Kidney epithelial cell (primary cell): ENCODE data around the gene NOC3L. TPM values are rescaled to one million over a fixed set of nuclear protein-coding genes. Genes with fewer than 3 reads are reported as not detected.
A peak's percentile ranks its signal among the peaks of the same experiment; 100 is the strongest.

Experiments used
- DNase-seq: peaks from one replicate; pipeline ENCODE4 v3.0.0-alpha.2; 2010; ENCODE audit warnings: low read depth
- H3K27me3 ChIP-seq: 2 replicates; pipeline ENCODE4 v1.6.0; 2011; ENCODE audit warnings: low read length; ENCODE audit not compliant: control insufficient read depth, insufficient read depth
- H3K36me3 ChIP-seq: 2 replicates; pipeline ENCODE4 v1.5.1; 2011; ENCODE audit warnings: low read length; ENCODE audit not compliant: control insufficient read depth, insufficient read depth
- H3K4me3 ChIP-seq: 2 replicates; pipeline ENCODE4 v1.5.1; 2011; ENCODE audit warnings: low read depth, mild to moderate bottlenecking, control low read depth, low read length
- CTCF ChIP-seq: IDR thresholded peaks from 2 replicates; pipeline ENCODE4 v1.5.1; 2011; ENCODE audit warnings: mild to moderate bottlenecking, moderate library complexity, low read length, control low read depth, inconsistent platforms; ENCODE audit not compliant: insufficient read depth, poor library complexity, severe bottlenecking
- total RNA-seq: library from RNA; depleted of rRNA; stranded (reverse); fragments of >200 nt; gene quantifications from 2 replicates; pipeline ENCODE4 v1.2.3, GENCODE V29; 2015

Gene NOC3L
- total RNA-seq, 1 donor from 2014 or later, result 17.8 TPM

- no peak for TF ChIP-seq CTCF
- no peak for DNase-seq
- Histone ChIP-seq H3K27me3 (no peaks in the 10 kb centered on the region), H3K4me3 (no peak overlapping the region), H3K36me3 (no peaks in the 10 kb centered on the region)
These were observed 52.4 kb downstream of the NOC3L start for GRCh38 chr10:94310369-94310768.

GRCh38 chr10:94308866-94309265 lies 53.9 kb downstream of the NOC3L start:
- H3K27me3 ChIP-seq, result no peaks in the 10 kb centered on the region
- H3K36me3 ChIP-seq, result no peaks in the 10 kb centered on the region
- TF ChIP-seq CTCF, result no peak
- no peak for DNase-seq
- H3K4me3 ChIP-seq, result no peak overlapping the region

DNA sequence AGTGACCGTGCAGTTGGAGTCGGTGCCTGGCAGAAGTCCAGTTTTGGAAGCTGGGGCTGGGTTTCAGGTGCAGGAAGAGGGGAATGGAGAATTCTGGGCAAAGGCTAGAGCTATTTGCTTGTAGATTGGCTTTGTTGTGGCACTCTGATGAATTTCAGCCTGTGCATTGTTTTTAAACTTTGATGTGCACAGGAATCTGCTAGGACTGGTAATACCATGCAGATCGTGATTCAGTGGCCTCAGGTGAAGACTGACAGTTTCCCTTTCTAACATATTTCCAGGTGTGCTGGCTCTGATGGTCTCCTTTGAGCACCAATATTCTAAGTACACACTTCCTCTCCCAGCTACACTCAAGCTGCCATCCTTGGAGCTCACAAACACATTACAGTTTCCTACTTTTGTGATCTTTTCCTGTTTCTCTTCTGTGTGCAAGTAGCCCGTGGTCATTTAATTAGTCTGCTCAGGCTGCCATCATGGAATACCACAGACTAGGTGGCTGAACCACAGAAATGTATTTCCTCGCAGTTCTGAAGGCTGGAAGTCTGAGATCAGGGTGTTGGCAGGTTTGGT lies 55.6 kb downstream of the NOC3L start:
- no peak for TF ChIP-seq CTCF
- Histone ChIP-seq H3K36me3 (no peaks in the 10 kb centered on the region), H3K4me3 (no peak overlapping the region), H3K27me3 (peaks cover 2% of the 10 kb centered on the region)
- DNase-seq, result no peak

DNA sequence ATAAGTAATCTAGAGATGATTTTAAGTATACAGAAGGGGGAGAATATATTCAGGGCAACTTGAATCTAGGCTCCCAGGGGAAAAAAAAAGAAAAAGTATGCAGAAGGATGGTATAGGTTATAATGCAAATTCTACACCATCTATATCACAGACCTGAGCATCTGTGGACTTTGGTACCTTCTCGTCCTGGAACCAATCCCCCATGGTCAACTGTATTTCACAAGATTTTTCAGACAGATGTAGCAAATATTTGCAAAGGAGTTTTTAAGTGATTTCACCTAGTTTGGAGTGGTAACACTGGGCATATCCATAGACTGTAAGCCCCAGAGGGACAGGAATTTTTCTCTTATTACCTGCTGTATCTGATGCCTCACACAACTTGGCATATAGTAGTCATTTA lies 58.8 kb downstream of the NOC3L start:
- no peak for TF ChIP-seq CTCF
- H3K27me3 ChIP-seq, result peaks cover 6% of the 10 kb centered on the region
- no peak overlapping the region for H3K4me3 ChIP-seq
- DNase-seq, result no peak
- no peaks in the 10 kb centered on the region for H3K36me3 ChIP-seq

- DNase-seq, result no peak
- Histone ChIP-seq H3K4me3 (no peak overlapping the region), H3K36me3 (no peaks in the 10 kb centered on the region), H3K27me3 (peaks cover 6% of the 10 kb centered on the region)
- TF ChIP-seq CTCF, result no peak
These were observed 62.7 kb downstream of the NOC3L start for GRCh38 chr10:94300042-94300441.

GRCh38 chr10:94299417-94299816 lies 63.3 kb downstream of the NOC3L start:
- no peak for TF ChIP-seq CTCF
- DNase-seq, result peak; percentile 59
- Histone ChIP-seq H3K4me3 (no peak overlapping the region), H3K36me3 (no peaks in the 10 kb centered on the region), H3K27me3 (peaks cover 6% of the 10 kb centered on the region)
